Ramos (cell line): ENCODE data around the gene SHOC2.
"Not testable (repeated sequence)": the region's sequence is repeated elsewhere in the genome, so short reads cannot be mapped to it uniquely, and the experiment has no call there.

ENCODE experiments used
- in situ Hi-C: fragments of 300-500 bp; cut with MboI; formaldehyde crosslinking; loops from one replicate; pipeline ENCODE4 v1.14.3; 2022; ENCODE audit warnings: low sequenced_read_pairs; ENCODE audit not compliant: unreplicated experiment

Gene SHOC2

DNA sequence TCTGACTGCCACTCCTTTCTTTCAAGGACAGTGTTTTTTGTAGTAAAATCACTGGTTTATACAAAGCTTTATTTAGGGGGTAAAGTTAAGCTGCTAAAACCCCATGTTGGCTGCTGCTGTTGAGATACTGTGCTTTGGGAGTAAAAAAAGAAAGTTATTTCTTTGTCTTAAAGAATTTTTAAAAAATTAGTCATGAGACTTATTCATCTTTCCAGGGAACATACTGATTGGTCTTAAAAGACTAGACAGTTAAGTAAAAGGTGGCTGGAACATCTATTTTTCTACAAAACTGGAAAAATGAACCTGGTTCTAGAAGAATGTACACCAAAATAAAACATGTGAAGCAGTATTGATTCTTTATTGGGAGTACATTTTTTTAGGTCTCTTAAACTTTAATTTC is 21.0 kb upstream of the SHOC2 start:
- in situ Hi-C loops, result loop anchor here (25.0 kb wide), 2 partner anchors 161 to 286 kb away; no protein-coding TSS in a partner anchor

DNA sequence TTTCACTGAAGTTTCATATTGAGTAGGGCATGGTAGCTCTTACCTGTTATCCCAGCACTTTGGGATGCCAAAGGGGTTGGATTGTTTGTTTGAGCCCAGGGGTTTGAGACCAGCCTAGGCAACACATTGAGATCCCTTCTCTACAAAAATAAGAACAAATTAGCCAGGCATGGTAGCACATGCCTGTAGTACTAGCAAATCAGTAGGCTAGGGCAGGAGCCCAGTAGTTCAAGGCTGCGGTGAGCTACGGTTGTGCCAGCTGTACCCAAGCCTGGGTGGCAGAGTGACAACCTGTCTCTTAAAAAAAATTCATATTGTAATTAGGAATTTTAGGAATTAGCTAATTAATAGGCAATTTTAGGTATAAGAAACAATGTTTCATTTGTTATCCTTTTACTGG is 18.4 kb upstream of the SHOC2 start:
- in situ Hi-C loops, result no loop called here

DNA sequence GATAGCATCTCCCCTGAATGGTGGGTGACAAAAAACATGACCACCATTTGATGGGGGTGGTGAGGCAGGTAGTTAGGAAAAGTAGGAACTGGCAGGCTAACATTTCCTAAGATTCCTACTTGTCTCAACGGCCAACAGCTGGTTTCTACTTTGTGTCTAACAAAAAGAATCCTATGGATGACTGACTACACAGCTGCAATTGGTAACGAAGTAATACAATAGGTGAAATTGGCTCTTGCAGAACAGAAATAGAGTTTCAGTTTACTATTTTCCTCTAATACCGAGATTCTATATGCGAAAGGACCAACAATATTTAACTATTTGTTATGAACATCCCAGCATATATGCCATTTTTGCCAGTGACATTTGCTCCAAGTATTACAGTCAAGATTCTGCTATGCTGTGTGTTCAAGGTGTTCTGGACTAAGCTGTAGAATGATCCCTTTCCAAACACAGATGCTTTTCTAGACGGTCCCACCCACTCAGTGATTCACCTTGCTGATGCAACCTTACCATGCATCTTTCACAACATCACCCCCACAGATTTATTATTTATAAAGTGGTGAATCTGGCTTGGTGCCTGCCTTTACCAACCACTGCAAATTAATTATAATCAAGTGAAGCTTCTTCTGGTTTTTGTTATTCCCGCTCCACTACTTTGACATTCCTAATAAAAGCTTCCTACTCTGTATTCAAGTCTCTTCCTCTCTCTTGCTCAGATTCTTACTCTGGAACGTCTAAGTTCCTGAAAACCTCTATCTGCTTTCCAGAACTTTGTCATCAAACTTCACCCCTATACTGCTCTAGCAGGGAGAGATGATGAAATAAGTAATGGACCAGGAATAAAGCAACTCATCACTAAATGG is 17.2 kb upstream of the SHOC2 start:
- in situ Hi-C loops, result no loop called here

DNA sequence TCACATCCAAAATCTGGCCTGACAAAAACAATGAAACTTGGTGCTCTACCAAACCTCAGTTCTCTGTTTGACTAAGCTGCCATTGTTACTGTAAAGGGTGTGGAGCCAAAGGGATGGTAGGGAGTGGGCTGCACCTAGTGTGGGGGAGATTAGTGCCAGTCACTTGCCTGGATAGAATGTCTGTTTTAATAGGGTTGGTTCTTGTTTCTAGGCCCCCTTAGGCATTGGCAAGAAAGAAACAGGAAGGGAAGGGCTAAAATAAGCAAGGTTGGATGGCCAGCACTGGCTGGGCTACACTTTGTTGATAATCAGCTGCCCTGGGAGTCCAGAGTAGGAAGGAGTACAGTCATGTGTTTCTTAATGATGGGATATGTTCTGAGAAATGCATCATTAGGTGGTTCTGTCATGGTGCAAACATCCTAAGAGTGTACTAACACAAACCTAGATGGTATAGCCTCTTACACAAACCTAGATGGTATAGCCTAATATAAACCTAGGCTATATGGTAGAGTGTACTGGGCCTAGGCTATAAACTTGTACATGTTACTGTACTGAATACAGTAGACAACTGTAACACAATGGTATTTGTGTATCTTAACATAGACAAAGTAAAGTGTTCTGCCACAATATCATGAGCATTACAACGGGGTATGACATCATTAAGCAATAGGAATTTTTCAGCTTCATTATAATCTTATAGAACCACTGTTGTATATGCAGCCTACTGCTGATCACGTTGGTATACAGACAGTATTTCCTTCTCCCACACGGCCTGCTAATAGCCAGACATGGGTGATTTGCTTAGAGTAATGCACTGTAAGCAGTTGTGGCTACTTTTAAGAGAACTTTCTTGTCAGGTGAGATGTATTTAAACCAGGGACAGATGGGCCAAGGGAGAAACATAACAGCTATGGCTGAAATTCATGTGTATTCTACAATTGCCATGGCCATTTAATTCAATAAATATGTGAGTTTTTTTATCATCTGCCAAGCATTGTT is 15.8 kb upstream of the SHOC2 start:
- in situ Hi-C loops, result no loop called here

DNA sequence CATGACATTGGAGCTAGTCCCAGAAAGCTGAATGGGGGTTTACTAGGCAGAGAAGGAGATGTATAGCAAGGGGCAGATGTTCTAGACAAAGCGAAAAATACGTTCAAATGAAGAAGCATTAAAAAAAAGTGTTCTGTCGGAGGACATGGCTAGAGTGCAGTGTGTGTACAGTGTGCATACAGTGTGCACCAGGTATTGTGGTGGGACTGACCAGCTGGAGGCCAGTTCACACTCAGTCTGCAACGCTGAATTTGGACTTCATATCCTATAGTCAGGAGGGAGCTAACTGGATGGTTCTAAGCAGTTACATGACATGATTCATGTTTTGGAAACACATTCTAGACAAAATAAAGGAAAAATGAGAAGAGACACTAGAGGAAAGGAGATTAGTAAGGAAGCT is 9.3 kb upstream of the SHOC2 start:
- in situ Hi-C loops, result no loop called here

DNA sequence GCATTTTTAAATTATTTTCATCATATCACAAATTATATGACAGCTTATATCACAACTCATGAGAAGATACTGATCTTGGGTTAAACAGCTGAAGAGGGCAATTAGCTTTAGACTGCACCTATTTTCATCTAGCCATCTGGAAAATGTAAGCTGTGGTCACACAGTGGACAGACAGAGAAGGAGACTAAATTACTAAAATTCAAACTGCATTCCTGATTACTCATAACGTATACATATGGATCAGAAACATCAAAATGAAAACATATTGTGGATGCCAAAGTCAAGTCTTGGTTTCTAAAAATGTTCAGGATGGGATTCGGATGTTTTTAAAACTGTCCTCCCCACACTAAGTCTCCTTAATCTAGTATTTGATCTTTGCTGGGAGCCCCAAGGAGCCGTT is 7.0 kb upstream of the SHOC2 start:
- in situ Hi-C loops, result no loop called here

DNA sequence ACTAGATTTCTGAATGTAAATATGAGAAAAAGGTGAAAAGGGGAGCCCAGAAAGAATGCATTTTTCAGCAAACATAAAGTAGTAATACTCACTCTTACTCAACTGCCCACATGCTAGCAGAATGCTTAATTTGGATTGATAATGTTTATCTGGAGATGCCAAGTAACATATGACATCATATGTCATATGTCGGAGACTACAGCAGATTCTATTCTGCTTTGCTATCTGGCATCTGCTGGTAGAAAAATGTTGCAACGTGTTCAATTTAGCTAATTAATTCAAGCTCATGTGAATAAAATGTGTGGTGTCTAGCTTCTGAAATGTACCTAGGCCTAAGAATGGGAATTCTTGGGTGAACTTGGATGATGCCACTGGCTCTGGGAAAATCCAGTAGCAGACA is 5.0 kb upstream of the SHOC2 start:
- in situ Hi-C loops, result no loop called here

DNA sequence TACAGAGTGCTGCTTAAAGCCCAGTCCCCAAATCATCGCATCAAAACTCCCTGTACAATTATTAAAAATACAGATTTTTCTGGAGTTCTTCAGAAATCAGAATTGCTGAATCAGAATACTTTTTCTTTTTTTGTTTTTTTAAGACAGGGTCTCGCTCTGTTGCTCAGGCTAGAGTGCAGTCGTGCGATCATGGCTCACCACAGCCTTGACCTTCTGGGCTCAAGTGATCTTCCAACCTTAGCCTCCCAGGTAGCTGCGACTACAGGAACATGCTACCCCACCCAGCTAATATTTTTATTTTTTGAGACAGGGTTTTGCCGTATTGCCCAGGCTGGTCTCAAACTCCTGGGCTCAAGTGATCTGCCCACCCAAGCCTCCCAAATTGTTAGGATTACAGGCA is 4.4 kb upstream of the SHOC2 start:
- in situ Hi-C loops, result no loop called here

DNA sequence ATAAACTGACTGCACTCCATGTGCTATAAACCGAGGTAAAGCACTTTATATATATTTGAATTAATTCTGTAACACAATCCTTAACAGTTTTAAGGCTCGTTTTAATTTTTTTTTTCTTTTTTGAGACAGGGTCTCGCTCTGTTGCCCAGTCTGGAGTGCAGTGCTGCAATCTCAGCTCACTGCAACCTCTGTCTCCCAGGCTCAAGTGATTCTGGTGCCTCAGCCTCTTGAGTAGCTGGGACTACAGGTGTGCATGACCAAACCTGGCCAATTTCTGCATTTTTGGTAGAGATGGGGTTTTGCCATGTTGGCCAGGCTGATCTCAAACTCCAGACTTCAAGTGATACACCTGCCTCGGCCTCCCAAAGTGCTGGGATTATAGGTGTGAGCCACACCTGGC is 3.8 kb upstream of the SHOC2 start:
- in situ Hi-C loops, result not testable (repeated sequence)

DNA sequence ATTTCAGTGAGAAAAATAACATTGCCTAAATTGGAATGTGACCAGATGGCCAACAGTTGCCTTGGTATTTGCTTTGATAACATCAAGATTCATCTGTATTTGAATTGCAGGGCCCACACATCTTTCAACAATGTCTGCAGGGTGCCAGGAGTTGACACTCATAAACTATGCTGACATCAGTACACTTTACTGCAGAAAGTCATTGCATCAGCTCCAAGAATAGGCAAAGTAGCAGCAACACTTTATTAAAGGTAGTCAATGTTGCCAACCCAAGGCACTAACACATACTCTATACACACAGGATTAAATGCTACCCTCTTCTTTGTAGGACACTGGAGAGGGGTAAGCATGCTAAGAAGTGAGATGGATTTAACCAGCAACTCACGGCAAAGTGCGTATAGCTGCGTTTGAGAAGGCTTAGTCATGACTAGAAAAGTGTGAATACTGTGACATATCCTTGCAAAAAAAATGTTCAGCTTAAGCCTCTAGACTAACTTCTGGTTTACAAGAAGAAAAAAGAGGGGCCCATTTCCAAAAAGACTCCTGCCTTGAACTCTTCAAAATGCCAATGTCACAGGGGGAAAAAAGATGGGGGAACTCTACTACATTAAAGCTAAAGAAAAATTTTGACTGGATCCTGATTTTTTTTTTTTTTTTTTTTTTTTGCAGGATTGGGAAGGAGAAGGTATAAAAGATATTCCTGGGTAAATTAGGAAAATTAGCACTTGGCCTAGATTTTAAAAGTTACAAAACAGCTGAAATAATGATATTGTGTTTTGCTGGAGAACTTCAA is 2.7 kb upstream of the SHOC2 start:
- in situ Hi-C loops, result no loop called here

DNA sequence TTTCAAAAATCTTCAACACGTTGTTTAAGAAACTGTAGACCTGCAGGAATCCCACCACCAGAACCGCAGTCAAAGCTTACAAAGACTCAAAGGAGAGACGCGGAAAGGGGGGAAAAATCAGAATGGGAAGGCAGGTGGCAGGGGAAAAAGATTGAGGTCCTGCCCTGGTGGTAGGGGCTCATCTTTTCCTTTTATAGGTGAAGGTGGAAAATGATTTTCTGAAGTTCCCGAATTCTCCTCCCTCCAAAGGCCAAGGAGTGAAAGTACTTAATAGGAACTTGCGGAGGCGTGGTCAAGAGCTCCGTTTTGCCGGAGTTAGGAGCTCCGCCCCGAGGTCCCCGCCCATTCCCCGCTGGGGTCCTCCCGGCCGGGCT is 1.1 kb upstream of the SHOC2 start:
- in situ Hi-C loops, result no loop called here

DNA sequence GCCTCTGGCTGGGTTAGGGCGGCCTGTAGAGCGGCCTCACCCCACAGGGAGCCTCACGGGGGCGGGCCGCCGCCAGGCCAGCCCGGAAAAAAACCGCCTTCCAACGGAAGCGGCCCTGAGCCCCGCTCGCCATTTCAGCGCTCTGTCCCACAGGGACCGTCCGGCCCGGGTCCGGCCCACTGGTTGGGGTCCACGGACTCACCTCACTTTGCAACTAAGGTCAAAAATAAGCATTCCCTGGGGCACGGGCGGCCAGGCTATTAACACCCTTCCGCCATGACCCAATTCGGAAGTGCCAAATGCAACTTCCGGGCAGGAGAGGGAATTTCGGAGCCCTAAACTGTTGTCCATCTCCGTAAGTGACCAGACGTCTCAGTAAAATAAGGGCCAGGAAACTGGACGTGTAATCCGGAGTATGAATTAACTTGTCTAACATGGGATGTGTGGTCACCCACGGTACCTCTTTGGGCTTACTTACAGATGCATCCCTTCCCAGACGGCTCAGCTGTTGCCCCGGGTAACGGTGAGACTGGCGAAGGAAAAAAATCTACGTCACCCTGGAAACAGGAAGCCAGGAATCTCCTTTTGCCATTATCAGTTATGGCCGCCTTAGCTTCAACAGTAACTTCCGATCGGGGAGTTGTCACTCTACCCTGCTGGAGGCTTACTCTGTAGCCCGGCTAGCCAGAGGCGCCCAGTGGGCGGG is 608 bp upstream of the SHOC2 start, which contains the start of gene BBIP1:
TSS of gene BBIP1 (minus strand) at position 538 of the 706 bp plus-strand sequence. CDS start 1,023 bp downstream, outside the sequence.
- in situ Hi-C loops, result no loop called here

DNA sequence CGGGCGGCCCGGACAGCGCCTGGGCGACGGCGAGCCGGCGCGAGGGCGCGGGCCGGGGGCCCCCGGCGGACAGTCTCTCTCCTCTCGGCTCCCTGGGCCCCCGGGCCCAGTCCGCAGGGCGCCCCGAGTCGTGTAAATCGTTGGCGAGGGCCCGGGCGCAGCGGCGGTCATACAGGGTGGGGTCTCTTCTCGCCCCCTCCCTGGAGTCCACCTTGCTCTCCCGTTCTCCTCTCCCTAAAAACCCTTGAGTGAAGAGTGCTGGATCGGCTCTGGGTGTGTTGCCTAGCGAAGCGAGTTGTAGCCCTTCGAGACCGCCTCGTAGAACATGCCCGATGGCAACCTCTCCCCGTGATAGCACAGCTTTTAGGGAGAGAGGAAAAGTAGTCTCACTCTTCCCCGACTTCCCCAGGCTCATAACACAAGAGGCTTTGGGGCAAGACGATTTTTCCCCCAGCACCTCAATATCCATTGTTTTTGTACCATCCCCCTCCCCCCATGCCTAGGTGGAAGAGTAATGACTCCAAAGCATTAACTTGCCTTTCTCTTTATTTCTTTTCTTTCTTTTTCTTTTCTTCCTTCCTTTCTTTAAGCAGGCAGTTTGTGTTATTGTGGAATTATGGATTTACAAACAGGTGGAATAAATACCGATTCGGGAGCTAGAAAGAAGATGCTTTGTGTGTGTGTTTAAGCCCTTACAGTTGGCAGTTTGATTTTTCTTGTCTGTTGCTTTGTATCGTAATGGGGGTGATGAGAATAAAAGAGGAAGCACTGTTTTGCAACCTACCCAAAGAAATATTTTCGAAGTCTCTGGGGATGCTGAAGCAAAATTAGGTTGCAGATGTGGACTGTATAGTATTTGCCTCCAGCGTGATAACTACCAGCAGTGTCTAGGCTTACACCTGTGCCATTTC is 822 bp downstream of the SHOC2 start:
- in situ Hi-C loops, result no loop called here

DNA sequence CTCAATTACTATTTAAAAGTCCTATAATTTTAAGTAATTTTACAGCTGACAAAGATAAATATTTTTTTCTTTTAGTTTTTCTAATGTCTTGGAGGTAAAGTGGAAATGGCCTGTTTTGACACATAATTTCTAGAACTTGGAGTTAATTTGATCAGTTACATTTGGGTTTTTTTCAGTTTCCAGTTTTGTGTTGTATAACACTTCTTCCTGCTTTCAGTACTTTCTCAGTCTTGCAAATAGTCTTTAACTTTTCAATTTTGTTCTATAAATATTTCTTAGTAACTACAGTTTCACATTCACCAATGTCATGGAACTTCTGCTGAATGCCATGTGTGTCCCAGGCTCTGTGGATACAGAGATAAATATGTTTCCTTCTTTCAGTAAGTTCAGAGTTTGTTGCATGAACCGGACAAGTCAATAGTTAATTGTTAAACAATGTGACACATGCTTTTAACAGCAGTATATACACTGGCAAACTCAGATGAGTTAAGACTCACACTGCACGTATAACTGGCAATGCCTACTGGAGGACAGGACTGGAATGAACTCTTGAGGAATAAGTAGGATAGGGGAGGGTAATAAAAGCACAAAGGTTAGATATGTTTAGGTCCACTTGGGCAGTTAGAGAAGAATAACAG is 4.6 kb downstream of the SHOC2 start:
- in situ Hi-C loops, result no loop called here

DNA sequence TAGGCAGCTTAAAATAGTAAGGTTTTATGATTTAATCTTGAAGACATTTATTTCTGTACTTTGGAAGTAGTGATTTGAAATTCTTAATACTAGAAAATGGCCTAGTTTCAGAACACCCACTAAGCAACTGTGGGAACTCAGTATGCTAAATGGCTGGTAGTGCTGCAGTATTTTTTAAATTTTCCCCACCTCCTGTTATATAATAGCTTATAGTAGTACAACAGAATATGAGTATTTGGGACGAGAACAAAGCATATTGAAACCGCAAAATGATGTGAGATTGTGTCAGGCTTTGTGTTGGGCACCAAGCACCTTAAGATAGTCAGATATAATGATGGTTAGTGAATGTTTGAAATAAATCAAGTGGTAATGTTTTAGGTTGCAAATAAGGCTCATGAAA is 8.1 kb downstream of the SHOC2 start:
- in situ Hi-C loops, result no loop called here

DNA sequence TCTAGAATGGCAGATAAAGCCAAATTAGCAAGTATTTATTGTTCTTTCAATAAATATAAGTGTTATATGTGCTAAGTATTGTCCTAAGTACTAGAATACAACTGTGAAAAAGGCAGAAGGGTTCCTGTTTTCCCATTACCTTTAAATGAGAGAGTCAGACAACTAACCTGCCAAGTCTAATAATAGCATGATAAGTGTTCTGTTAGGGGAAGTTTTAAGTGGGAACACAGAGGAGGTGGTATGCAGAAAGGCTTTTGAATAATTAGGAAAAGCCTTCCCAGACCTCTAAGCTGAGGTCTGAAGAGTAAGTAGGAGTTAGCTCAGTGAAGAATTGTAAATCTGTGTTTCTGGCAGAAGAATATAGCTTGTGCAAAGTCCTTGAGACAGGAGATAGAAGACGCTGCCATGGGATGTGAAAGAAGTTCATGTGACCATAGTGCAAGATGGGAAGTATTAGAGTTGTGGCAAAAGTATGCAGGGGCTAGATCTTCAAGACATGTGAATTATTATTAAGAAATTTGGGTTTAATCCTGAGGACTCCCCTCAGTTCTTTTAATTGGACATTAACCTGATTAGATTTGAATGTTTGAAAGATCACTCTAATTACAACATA is 12.5 kb downstream of the SHOC2 start:
- in situ Hi-C loops, result no loop called here

DNA sequence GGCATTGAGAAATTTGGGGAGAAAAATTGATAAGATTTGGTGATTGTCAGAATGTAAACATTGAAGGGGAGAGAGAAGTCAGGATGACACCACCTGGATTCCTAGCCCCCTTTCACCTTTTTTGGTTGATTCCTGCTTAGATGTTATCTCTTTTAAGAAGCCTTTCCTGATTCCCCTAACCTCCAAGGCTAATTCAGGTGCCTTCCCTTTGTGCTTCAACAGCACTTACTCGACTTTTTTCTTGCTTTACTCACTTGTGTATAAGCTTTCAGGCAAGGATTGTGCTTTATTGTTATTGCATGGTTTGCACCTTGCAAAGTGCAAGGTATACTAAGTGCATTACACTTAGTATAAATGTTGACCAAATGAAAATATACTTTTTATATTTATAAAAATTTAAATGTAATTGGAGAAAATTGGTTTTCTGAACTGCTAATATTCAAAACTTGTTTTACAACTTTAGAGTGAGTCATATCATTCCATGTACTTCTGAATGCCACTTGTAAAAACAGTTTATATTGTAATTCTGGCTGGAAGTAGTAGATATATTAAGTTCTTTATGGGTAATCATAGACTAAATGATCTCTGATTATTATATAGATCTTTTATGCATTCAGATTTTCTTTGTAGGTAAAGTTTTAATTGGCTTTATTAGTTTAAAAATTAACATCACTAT is 13.2 kb downstream of the SHOC2 start:
- in situ Hi-C loops, result no loop called here
